K562 (cell line): ENCODE data around the gene NR1I3. TPM values are rescaled to one million over a fixed set of nuclear protein-coding genes. Genes with fewer than 3 reads are reported as not detected.

Experiments used
- ATAC-seq: fragments of 200-7000 bp; cut with Tn5 transposase; 3 replicates; pipeline ENCODE4 v1.9.1; 2020; ENCODE audit warnings: moderate library complexity
- BruUV-seq: library from RNA; stranded (reverse); fragments of 400-500 nt; replicated peaks from 2 replicates; lab custom pipeline; 2021; lab: Mats Ljungman, UMichigan
- CTCF ChIA-PET: fragments of 300-600 bp; formaldehyde crosslinking; extraction: SDS; loops from one replicate; lab custom pipeline; 2021; ENCODE audit warnings: low intra/inter-chr PET ratio; lab: Yijun Ruan, JAX
- POLR2A ChIA-PET: fragments of 300-600, 350-650 bp; sonication (Branson Sonifier 250); formaldehyde crosslinking; extraction: SDS; loops from one replicate; lab custom pipeline; 2021; ENCODE audit warnings: antibody characterized with exemption, inconsistent platforms; lab: Yijun Ruan, JAX
- DNase-seq, 4 experiments: peaks; one replicate each; pipeline versions ENCODE4 v3.0.0 to v3.0.0-alpha.2; 2011 to 2018; ENCODE audit warnings: low spot score in 3 of 4, mixed read lengths in 3 of 4; ENCODE audit errors: extremely low read depth in 1 of 4
- FAIRE-seq: peaks from 2 replicates; lab custom pipeline; 2011; peaks lifted over from hg19 to GRCh38; lab: Jason Lieb, UNC
- H2AFZ ChIP-seq: 2 replicates; pipeline ENCODE4 v1.6.0; 2011; ENCODE audit warnings: low read depth, low read length, control low read depth, inconsistent platforms
- H3K27ac ChIP-seq: fragments of 200-600 bp; 3 replicates; pipeline ENCODE4 v1.8.0; 2011; ENCODE audit warnings: low read depth, mild to moderate bottlenecking, control low read depth, inconsistent platforms, low read length, moderate library complexity, mixed read lengths; ENCODE audit errors: extremely low read depth
- H3K27me3 ChIP-seq, 2 experiments: fragments of 300-600 bp in 1 of 2; 2 replicates in 1 of 2; 3 replicates in 1 of 2; pipeline versions ENCODE4 v1.6.0 to v1.8.0; 2011; ENCODE audit warnings: inconsistent platforms in 2 of 2, low read length in 2 of 2, mild to moderate bottlenecking in 1 of 2, mixed read lengths in 1 of 2, moderate library complexity in 1 of 2; ENCODE audit not compliant: control insufficient read depth in 2 of 2, insufficient read depth in 2 of 2
- H3K36me3 ChIP-seq: fragments of 300-600 bp; 3 replicates; pipeline ENCODE4 v1.8.0; 2011; ENCODE audit warnings: mild to moderate bottlenecking, low read length, inconsistent platforms; ENCODE audit not compliant: control insufficient read depth, insufficient read depth
- H3K4me1 ChIP-seq, 2 experiments: fragments of 200-600 bp in 1 of 2; replicated peaks in 1 of 2; 2 replicates in 1 of 2; 3 replicates in 1 of 2; pipeline versions ENCODE4 v1.5.1 to v1.8.0; 2011; ENCODE audit warnings: inconsistent platforms in 2 of 2, low read length in 2 of 2, mild to moderate bottlenecking in 1 of 2, mixed read lengths in 1 of 2, moderate library complexity in 1 of 2; ENCODE audit not compliant: control insufficient read depth in 2 of 2, insufficient read depth in 2 of 2
- H3K4me2 ChIP-seq: 2 replicates; pipeline ENCODE4 v1.6.1; 2011; ENCODE audit warnings: low read length, control low read depth, inconsistent platforms, mixed read lengths; ENCODE audit not compliant: insufficient read depth
- H3K4me3 ChIP-seq: fragments of 200-600 bp; sonication (generic), shearing (Covaris generic); 2 replicates; pipeline ENCODE4 v1.5.1; 2016; ENCODE audit warnings: control low read depth, inconsistent platforms
- H3K79me2 ChIP-seq: fragments of 200-600 bp; 3 replicates; pipeline ENCODE4 v1.8.0; 2011; ENCODE audit warnings: low read length, inconsistent platforms; ENCODE audit not compliant: control insufficient read depth, insufficient read depth
- H3K9ac ChIP-seq, 2 experiments: 2 replicates each; pipeline versions ENCODE4 v1.6.0 to v1.6.1; 2011; ENCODE audit warnings: low read depth in 2 of 2, low read length in 2 of 2, control low read depth in 1 of 2, inconsistent platforms in 1 of 2, mild to moderate bottlenecking in 1 of 2, mixed read lengths in 1 of 2; ENCODE audit not compliant: insufficient read depth in 1 of 2
- H3K9me1 ChIP-seq: one replicate; pipeline ENCODE4 v1.6.0; 2011; ENCODE audit warnings: inconsistent platforms, mild to moderate bottlenecking, low read length, moderate library complexity; ENCODE audit not compliant: control insufficient read depth, insufficient read depth
- H3K9me3 ChIP-seq: replicated peaks from 2 replicates; pipeline ENCODE4 v1.5.1; 2011; ENCODE audit warnings: low read depth, low read length, inconsistent platforms; ENCODE audit not compliant: control insufficient read depth, insufficient read depth
- H4K20me1 ChIP-seq: replicated peaks from 2 replicates; pipeline ENCODE4 v1.6.1; 2011; ENCODE audit warnings: low read length, inconsistent platforms, mixed read lengths; ENCODE audit not compliant: control insufficient read depth, insufficient read depth
- ETV1 ChIP-seq: fragments of 450-650 bp; conservative IDR thresholded peaks from 2 replicates; pipeline ENCODE4 v1.6.1; 2016; ENCODE audit warnings: missing genetic modification characterization, control low read depth, low read depth, missing compliant biosample characterization
- EWSR1 ChIP-seq: fragments of 450-650 bp; IDR thresholded peaks from 2 replicates; pipeline ENCODE4 v1.6.1; 2018; ENCODE audit warnings: borderline replicate concordance, mild to moderate bottlenecking, low read depth, moderate library complexity; ENCODE audit not compliant: partially characterized antibody
- HIVEP1 ChIP-seq: fragments of 250-450 bp; sonication (Bioruptor Pico); IDR thresholded peaks from 2 replicates; pipeline ENCODE4 v1.4.0; 2020; ENCODE audit warnings: mild to moderate bottlenecking
- SFPQ ChIP-seq: fragments of 200-400 bp; formaldehyde crosslinking; IDR thresholded peaks from 2 replicates; pipeline ENCODE4 v1.6.1; 2017; ENCODE audit warnings: mild to moderate bottlenecking, low read depth, low read length, moderate library complexity
- ZBTB34 ChIP-seq: fragments of 250-450 bp; sonication (Bioruptor Pico); IDR thresholded peaks from 2 replicates; pipeline ENCODE4 v1.8.0; 2021; ENCODE audit warnings: mild to moderate bottlenecking, moderate library complexity
- WGBS: fragments of 100-300 bp; shearing (Covaris generic); methylation state at CpG from one replicate; pipeline ENCODE4 v1.1.6; 2016; ENCODE audit warnings: low coverage, mixed read lengths; ENCODE audit not compliant: insufficient coverage; ENCODE audit errors: missing lambda C conversion rate; 5-methylcytosine and 5-hydroxymethylcytosine counted together
- in situ Hi-C: fragments of 300-500 bp; cut with MboI; formaldehyde crosslinking; loops from 4 replicates; pipeline ENCODE4 v1.15.0; 2018; ENCODE audit warnings: inconsistent platforms, mixed read lengths
- intact Hi-C: fragments of 100-400 bp; cut with micrococcal nuclease; formaldehyde crosslinking; loops from 2 replicates; pipeline ENCODE4 v1.14.2; 2022
- polyA plus RNA-seq, 8 experiments: library from polyadenylated mRNA; depleted of rRNA in 4 of 8; stranded (reverse) in 5 of 8; unstranded in 3 of 8; fragments of >200 nt; fragmentation: Nextera tagmentation in 2 of 8; fragmentation: Illumina TruSeq in 1 of 8; extraction: Ambion mirVana in 2 of 8; extraction: Trizol in 1 of 8; gene quantifications; 2 replicates each; pipeline versions ENCODE4 v1.2.1 to v1.2.3, GENCODE V29; 2011 to 2014; ENCODE audit warnings: inconsistent platforms in 1 of 8, missing spikeins in 1 of 8
- total RNA-seq, 7 experiments: library from RNA; depleted of rRNA in 6 of 7; stranded (reverse); fragments of >200 nt in 6 of 7; fragmentation: Illumina TruSeq in 2 of 7; extraction: Trizol in 2 of 7; gene quantifications; 2 replicates each; pipeline versions ENCODE4 v1.2.1 to v1.2.3, GENCODE V29; 2011 to 2021; ENCODE audit warnings: low replicate concordance in 1 of 7
- TF ChIP-seq, protein P1 (sequence below): sonication (generic); formaldehyde crosslinking; IDR thresholded peaks from 2 replicates; pipeline ENCODE4 v1.8.1; 2022; ENCODE audit warnings: missing genetic modification reagents
- TF ChIP-seq, protein P2 (sequence below): fragments of 250-450 bp; sonication (Bioruptor Pico); IDR thresholded peaks from 2 replicates; pipeline ENCODE4 v1.4.0; 2020; ENCODE audit warnings: mild to moderate bottlenecking, moderate library complexity

Gene NR1I3
- total and polyA plus RNA-seq, 9 of the 15 experiments (the other 6 are each of a cell fraction or from before 2014, with no cell fraction given), result 0.11 TPM; not detected in 8

- no peak for FAIRE-seq
- in situ Hi-C loops, result no loop called here
These were observed 19.5 kb downstream of the NR1I3 start for GRCh38 chr1:161218301-161219077.

More at GRCh38 chr1:161218301-161219077, 19.5 kb downstream of the NR1I3 start:
- H3K27me3 ChIP-seq, result no peaks in the 10 kb centered on the region
- H3K4me1 ChIP-seq, result peaks cover 3 to 25% of the 10 kb centered on the region in 2 experiments; a peak in 4 of 5 replicates
- intact Hi-C loops, result no loop called here
- DNase-seq, result no peak
- H3K79me2 ChIP-seq, result no peaks in the 10 kb centered on the region
- no TSS peak for BruUV-seq
- 61% methylated on average over 5 of the region's 8 CpGs for WGBS
- H3K9me3 ChIP-seq, result no peaks in the 10 kb centered on the region
- H2AFZ ChIP-seq, result peak overlapping the region; percentile 1; the same call in 1 of the 2 replicates
- H3K36me3 ChIP-seq, result peaks cover 11% of the 10 kb centered on the region
- CTCF ChIA-PET, result no interaction called here
- no peak overlapping the region for H3K27ac ChIP-seq
- TF ChIP-seq, protein P1, sequence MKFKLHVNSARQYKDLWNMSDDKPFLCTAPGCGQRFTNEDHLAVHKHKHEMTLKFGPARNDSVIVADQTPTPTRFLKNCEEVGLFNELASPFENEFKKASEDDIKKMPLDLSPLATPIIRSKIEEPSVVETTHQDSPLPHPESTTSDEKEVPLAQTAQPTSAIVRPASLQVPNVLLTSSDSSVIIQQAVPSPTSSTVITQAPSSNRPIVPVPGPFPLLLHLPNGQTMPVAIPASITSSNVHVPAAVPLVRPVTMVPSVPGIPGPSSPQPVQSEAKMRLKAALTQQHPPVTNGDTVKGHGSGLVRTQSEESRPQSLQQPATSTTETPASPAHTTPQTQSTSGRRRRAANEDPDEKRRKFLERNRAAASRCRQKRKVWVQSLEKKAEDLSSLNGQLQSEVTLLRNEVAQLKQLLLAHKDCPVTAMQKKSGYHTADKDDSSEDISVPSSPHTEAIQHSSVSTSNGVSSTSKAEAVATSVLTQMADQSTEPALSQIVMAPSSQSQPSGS (CRISPR knock-in tag), result no peak
- TF ChIP-seq SFPQ, result no peak
- TF ChIP-seq ZBTB34, result no peak
- TF ChIP-seq ETV1 (tag), result no peak
- TF ChIP-seq, protein P2, sequence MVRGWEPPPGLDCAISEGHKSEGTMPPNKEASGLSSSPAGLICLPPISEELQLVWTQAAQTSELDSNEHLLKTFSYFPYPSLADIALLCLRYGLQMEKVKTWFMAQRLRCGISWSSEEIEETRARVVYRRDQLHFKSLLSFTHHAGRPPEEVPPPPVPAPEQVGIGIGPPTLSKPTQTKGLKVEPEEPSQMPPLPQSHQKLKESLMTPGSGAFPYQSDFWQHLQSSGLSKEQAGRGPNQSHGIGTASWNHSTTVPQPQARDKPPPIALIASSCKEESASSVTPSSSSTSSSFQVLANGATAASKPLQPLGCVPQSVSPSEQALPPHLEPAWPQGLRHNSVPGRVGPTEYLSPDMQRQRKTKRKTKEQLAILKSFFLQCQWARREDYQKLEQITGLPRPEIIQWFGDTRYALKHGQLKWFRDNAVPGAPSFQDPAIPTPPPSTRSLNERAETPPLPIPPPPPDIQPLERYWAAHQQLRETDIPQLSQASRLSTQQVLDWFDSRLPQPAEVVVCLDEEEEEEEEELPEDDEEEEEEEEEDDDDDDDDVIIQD (CRISPR knock-in tag), result no peak
- TF ChIP-seq HIVEP1, result no peak
- TF ChIP-seq EWSR1, result no peak
- TF ChIP-seq, all 486 proteins: peak for 0
- Histone ChIP-seq H3K4me3 (no peak overlapping the region), H3K9ac (peak overlapping the region in 1 of 2 experiments; percentile 54; a peak in 1 of 4 replicates), H4K20me1 (no peaks in the 10 kb centered on the region), H3K4me2 (no peak overlapping the region), H3K9me1 (no peaks in the 10 kb centered on the region)
- ATAC-seq, result no peak
- POLR2A ChIA-PET, result interaction anchor here (0.5 to 1.4 kb wide), 4 partner anchors 11 to 209 kb away, joined by 3 read pairs; partner anchors contain the start of gene SDHC
